GM21717 (cell line): Measurements from ENCODE around the gene ABI2.
"Not testable (repeated sequence)": the region's sequence is repeated elsewhere in the genome, so short reads cannot be mapped to it uniquely, and the experiment has no call there.

Source experiments
- ATAC-seq: cut with Tn5 transposase; IDR thresholded peaks from one replicate; pipeline ENCODE4 v1.9.1; 2021; ENCODE audit warnings: mild to moderate bottlenecking, moderate library complexity; ENCODE audit not compliant: unreplicated experiment

Gene ABI2

GRCh38 chr2:203354966-203355365, 26.8 kb downstream of the ABI2 start:
- no peak for ATAC-seq

DNA sequence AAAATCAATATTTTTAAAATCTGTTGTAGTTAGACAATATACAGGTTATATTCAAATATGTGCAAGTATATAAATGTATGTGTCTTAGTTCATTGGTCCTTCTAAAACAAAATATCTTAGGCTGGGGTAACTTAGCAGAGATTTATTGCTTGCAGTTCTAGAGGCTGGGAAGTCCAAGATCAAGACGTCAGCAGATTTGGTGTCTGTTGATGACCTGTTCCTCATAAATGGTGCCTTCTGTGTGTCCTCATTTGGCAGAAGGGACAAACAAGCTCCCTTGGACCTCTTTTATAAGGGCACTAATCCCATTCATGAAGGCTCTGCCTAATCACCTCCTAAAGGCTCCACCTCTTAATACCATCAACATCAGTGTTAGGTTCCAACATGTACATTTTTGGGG, 31.3 kb downstream of the ABI2 start:
- no peak for ATAC-seq

DNA sequence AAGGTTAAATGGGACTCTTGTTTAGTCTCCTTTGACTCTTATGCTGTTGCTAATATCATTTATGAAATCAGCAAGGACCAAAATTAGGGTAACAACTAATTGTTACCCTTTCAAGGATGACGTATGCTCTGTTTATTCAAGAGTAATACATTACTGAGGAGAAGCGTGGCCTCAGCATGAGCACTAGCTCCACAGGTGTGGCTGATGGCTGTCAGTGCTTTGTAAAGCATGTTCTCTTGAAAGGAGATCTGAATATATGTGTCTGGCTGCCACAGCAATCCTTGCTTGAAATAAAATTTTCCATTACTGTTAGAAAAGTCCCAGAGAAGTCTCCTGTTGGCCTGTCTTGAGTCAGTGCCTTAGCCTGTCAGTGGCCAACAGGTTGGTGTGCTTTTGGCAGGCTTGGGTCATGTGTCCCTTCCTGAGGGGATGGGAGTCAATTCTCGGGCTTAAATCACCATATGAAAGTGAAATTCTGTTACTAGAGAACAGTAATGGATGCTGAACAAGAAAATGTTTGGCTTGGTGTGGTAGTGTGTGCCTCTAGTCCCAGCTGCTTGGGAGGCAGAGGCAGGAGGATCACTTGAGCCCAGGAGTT, 32.7 kb downstream of the ABI2 start:
- no peak for ATAC-seq

DNA sequence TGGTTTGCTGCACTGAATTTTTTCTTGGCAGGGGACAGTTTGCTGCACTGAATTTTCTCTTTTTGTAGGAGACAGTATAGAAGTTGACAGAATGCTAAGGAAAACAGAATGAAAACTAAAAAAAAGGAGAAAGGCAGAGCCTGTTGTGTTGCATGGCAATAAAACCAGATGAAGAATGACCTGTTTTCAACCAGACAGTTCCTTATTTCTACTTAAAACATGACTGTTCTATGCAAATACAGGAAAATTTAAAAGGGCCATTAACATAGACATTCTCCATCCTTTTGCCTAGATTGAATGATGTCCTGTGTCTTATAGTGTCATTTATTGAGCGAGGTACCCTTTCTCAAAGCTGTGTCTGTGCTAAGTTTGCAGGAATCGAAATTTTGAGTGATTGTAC, 33.3 kb downstream of the ABI2 start:
- ATAC-seq = no peak

DNA sequence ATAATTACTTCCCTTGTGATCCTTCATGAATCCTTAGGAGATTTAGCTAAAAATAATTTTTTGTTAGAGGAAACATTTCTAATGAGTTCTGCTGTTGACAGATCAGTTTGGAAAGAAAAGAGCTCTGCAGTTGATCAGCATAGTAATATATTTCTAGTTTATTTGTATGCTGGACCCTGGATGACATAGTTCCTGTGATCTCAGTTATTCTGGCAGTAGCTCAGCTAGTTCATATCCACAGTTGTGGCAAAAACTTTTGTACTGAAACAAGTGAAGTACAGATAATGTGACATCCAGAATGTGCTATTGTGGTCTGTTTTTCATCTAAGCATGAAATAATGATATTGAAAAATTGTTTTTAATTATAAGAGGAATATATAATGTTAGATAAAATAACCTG, 33.7 kb downstream of the ABI2 start:
- ATAC-seq = no peak

DNA sequence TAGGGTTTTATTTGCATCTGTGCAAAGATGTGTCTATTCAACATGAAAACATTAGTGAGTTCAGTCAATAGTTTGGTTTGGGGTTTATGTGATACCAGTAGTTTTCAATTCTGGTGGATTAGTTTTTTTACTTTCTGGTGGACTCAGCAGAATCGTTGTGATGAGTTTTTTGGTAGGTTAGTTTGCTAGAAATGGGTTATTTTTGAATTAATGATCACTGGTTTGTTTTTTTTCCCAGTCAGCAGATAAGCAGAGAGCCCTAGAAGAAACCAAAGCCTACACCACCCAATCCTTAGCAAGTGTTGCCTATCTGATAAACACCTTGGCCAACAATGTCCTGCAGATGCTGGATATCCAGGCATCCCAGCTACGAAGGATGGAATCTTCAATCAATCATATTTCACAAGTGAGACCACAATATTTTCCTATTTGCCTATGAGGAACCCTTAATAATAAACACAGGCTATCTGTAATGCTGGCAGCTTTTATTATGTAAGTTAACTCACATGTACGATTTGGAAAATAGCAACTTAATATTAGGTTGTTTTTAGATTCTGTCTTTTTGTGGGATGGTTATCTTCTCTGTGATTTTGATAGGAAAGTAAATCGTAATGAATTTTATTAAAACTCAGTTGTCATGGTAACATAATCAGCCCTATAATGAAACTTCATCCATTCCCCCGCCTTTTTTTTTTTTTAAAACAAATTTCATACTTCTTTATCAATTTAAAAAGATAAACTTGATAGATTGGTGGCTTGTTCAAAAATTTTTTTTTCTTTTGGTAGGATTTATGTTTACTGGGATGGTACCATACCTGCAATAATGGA, 38.7 kb downstream of the ABI2 start:
- ATAC-seq = no peak

GRCh38 chr2:203372706-203373105, 44.5 kb downstream of the ABI2 start:
- ATAC-seq = not testable (repeated sequence)

- no peak for ATAC-seq
Measured at GRCh38 chr2:203376173-203376572, 48.0 kb downstream of the ABI2 start.

DNA sequence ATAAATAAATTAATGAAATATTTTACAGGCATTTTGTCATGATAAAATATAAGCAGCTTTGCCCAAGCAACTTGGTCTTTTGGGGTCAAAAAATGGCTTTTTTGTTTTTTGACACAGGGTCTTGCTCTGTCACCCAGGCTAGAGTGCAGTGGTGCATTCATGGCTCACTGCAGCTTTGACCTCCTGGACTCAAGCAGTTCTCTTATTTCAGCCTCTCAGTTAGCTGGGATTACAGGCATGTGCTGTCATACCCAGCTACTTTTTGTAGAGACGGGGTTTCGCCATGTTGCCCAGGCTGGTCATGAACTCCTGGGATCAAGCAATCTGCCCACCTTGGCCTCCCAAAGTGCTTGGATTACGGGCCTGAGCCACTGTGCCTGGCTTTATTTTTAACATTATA, 51.0 kb downstream of the ABI2 start:
- no peak for ATAC-seq

DNA sequence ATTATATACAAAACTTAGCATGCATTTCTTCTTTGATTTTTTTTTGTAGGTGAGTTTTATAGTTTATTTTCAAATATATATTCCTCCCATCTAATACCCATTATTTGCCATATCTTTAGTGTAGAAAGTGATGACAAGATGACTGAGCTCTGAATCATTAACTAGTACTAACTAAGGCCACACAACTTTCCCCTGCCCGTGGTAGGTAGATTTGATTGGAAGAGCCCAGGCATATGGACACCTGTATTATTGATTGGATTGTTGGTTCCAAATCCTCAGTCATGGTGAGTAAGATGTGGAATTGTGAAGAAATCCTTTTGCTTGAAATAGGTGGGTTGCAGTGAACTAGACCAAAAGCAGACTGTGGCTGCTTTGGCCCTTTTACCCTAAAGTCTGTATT, 54.8 kb downstream of the ABI2 start:
- no peak for ATAC-seq

DNA sequence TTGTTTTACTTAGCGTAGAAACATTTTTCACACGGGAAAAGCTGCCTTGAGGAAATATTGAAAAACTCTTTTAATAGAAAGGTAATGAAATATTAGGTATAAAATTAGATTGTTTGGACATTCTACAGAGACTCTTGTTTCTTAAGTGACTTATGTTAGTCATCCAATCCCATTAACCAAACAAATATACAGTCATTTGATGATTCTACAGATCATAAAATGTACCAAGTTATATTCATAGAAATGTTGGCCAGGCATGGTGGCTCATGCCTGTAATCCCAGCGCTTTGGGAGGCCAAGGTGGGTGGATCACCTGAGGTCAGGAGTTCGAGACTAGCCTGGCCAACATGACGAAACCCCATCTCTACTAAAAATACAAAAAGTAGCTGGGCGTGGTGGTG, 60.0 kb downstream of the ABI2 start:
- not testable (repeated sequence) for ATAC-seq

- no peak for ATAC-seq
Measured at GRCh38 chr2:203394519-203395227, 66.5 kb downstream of the ABI2 start.

DNA sequence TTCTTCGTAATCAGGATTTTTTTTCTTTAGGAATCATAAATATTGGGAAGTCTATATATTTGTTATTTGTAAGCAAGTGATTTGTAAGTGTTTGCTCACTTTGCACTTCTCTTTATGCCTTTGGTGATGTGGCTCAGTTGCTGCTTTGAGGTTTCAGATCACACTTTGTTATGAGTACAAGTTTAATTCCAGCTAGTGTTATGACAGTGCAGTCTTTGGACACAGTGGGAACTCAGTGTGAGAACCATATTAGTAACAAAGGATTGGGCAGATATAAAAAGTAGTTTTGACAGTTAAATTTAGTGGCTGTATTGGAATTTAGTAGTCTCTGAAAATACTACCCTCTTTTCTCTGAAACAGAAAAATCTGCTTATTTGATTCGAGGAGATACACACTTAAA, 67.7 kb downstream of the ABI2 start:
- ATAC-seq = no peak

DNA sequence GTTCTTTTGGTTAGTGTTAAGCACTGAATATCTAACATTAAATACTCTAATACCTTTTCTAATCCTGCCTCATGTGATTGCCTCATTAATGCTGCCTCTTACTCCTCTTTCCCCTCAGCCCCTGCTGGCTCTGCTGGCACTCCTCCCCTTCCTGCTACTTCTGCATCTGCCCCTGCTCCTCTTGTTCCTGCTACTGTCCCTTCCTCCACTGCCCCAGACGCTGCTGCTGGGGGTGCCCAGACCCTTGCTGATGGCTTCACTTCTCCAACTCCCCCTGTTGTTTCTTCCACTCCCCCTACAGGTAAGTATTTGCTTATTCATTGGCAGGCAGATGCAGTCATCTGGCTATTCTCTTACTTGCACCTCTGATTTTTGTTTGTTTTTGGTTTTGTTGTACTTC, 68.5 kb downstream of the ABI2 start:
- no peak for ATAC-seq

DNA sequence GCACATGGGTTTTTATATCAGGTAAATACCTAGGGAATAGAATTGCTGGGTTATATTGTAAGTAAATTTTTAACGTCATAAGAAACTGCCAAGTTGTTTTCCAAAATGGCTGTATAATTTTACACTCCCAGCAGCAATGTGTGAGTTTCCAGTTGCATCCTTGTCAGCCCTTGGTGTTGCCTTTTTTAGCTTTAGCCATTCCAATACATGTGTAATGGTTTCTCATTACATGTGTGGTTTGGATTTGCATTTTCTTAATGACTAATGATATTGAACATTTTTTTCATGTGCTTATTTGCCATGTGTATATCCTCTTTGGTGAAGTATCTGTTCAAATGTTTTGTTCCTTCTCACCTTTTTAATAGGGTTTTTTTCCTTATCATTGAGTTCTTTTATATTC, 70.8 kb downstream of the ABI2 start:
- no peak for ATAC-seq

GRCh38 chr2:203400805-203401585, 72.8 kb downstream of the ABI2 start:
- no peak for ATAC-seq

DNA sequence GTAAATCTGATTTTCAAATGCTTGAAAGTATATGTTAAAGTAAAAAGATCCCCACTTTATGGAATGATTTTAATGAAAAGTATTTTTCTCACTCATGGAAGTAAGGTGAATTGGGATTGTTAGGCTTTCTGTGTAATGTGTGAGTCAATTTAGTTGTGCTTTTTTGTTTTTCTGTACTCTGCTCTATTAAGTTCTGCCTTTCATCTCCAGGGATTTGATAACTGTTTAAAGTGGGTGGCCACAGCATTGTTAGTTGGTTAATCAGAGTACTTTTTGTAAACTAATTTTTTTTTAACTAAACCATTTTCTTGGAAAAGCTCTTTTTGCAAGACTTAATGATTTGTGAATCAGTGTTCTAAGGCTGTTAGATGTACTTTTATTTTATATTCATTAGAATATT, 76.8 kb downstream of the ABI2 start:
- no peak for ATAC-seq

- no peak for ATAC-seq
Measured at GRCh38 chr2:203407496-203407895, 79.3 kb downstream of the ABI2 start.

- no peak for ATAC-seq
Measured at GRCh38 chr2:203412546-203413331, 84.5 kb downstream of the ABI2 start.

GRCh38 chr2:203413796-203414195, 85.6 kb downstream of the ABI2 start:
- no peak for ATAC-seq
